ENCODE data around the gene CPSF2. TPM values are rescaled to one million over a fixed set of nuclear protein-coding genes. Genes with fewer than 3 reads are reported as not detected.

The CPSF2 gene
- total and polyA plus RNA-seq, 10 of the 15 experiments (the other 5 are each of a cell fraction or from before 2014, with no cell fraction given): 18.2 to 71.8 (median 47.0) TPM

GRCh38 chr14:92190768-92191167 lies 69.0 kb downstream of the CPSF2 start:
- ChIA-PET POLR2A (no interaction called here), CTCF (interaction anchor here (0.7 kb wide), 1 partner anchor 1014 kb away, joined by 3 read pairs; no protein-coding TSS in a partner anchor), SMC1A (ENCODE audit: uncharacterized antibody, unreplicated experiment) (no interaction called here), RAD21 (ENCODE audit: unreplicated experiment) (no interaction called here)
- no peak for ATAC-seq
- no peak for FAIRE-seq
- TF ChIP-seq STAT3 (IDR thresholded peaks at IDR 0.05; ENCODE audit: low read depth, low read length): no peak
- TF ChIP-seq DPF2 (IDR thresholded peaks at IDR 0.05): no peak
- no peak for TF ChIP-seq BCL3 (IDR thresholded peaks at IDR 0.05; ENCODE audit: borderline replicate concordance, insufficient read depth, low read depth, low read length, poor library complexity, severe bottlenecking)
- no peak for TF ChIP-seq POLR2AphosphoS2 (IDR thresholded peaks at IDR 0.05; ENCODE audit: low read depth, low read length)
- no peak for TF ChIP-seq PBX3 (IDR thresholded peaks at IDR 0.05; ENCODE audit: insufficient replicate concordance, low read depth, low read length)
- no peak for TF ChIP-seq E4F1 (IDR thresholded peaks at IDR 0.05; ENCODE audit: borderline replicate concordance, partially characterized antibody)
- no peak for TF ChIP-seq MLLT1 (IDR thresholded peaks at IDR 0.05)
- TF ChIP-seq CBX3 (IDR thresholded peaks at IDR 0.05; ENCODE audit: borderline replicate concordance, low read depth): no peak
- no peak for TF ChIP-seq STAT1 (conservative IDR thresholded peaks at IDR 0.05)
- TF ChIP-seq FOS (IDR thresholded peaks at IDR 0.05; ENCODE audit: borderline replicate concordance, extremely low read depth, insufficient read length): no peak
- Histone ChIP-seq H3K9ac (ENCODE audit: control insufficient read depth, insufficient read depth, low read length) (no peak overlapping the region), H3K4me3 (no peak overlapping the region), H3K27me3 (replicated peaks in 1 of 2; ENCODE audit: control insufficient read depth in 2 of 2, insufficient read depth in 2 of 2, low read length in 1 of 2) (no peaks in the 10 kb centered on the region), H3K79me2 (ENCODE audit: control insufficient read depth, insufficient read depth, low read length) (no peaks in the 10 kb centered on the region), H3K27ac (ENCODE audit: control insufficient read depth, insufficient read depth) (no peak overlapping the region), H2AFZ (ENCODE audit: control insufficient read depth, low read depth, low read length) (no peak overlapping the region), H3K36me3 (ENCODE audit: control insufficient read depth in 2 of 2, insufficient read depth in 2 of 2, low read length in 1 of 2) (no peaks in the 10 kb centered on the region), H3K4me1 (ENCODE audit: control insufficient read depth, insufficient read depth, low read length) (no peaks in the 10 kb centered on the region), H3K9me3 (replicated peaks; ENCODE audit: control insufficient read depth, insufficient read depth, low read length) (no peaks in the 10 kb centered on the region; the same call in 2 of the 3 replicates), H3K4me2 (ENCODE audit: control insufficient read depth, insufficient read depth) (no peak overlapping the region), H4K20me1 (ENCODE audit: control insufficient read depth, insufficient read depth) (no peaks in the 10 kb centered on the region)
- BruUV-seq (replicated peaks): no TSS peak
- no peak for DNase-seq (ENCODE audit: low read depth, low spot score)
- intact Hi-C loops (cut with micrococcal nuclease; ENCODE audit: unreplicated experiment): no loop called here
- WGBS (ENCODE audit: insufficient coverage, insufficient replicate concordance, low lambda C conversion rate, missing lambda C conversion rate): 18% methylated on average over 6 of the region's 6 CpGs
- in situ Hi-C loops (cut with MboI): no loop called here

All from GM12878 (cell line).